Gastroesophageal sphincter (tissue), 4 donors: ENCODE results near the gene SECTM1. TPM values are rescaled to one million over a fixed set of nuclear protein-coding genes. Genes with fewer than 3 reads are reported as not detected.

Source experiments
- ATAC-seq: fragments of 150-250 bp; one replicate; pipeline ENCODE4 v1.9.1; 2016; ENCODE audit warnings: mild to moderate bottlenecking, moderate library complexity
- H3K27ac ChIP-seq, 4 donors: fragments of 200-600 bp; sonication (generic) in 3 of 4; 1 replicate in 3 of 4; 2 replicates in 1 of 4; pipeline ENCODE4 v1.5.1; 2016 to 2019
- H3K27me3 ChIP-seq: fragments of 200-600 bp; sonication (generic); one replicate; pipeline ENCODE4 v1.5.1; 2019
- H3K36me3 ChIP-seq, 2 donors: fragments of 200-600 bp; sonication (generic); one replicate each; pipeline ENCODE4 v1.5.1; 2019; ENCODE audit warnings: control low read depth in 1 of 2
- H3K4me1 ChIP-seq, 3 donors: fragments of 200-600 bp; sonication (generic); 1 replicate in 2 of 3; 2 replicates in 1 of 3; pipeline ENCODE4 v1.5.1; 2016 to 2019; ENCODE audit warnings: control low read depth in 2 of 3
- H3K4me3 ChIP-seq, 2 donors: fragments of 200-600 bp; sonication (generic); one replicate each; pipeline ENCODE4 v1.5.1; 2019; ENCODE audit warnings: mild to moderate bottlenecking in 1 of 2, moderate library complexity in 1 of 2
- H3K9me3 ChIP-seq, 3 donors: fragments of 200-600 bp; sonication (generic); one replicate each; pipeline ENCODE4 v1.5.1; 2017 to 2019; ENCODE audit warnings: control low read depth in 2 of 3
- EP300 ChIP-seq: sonication (generic); formaldehyde crosslinking; IDR thresholded peaks from one replicate; pipeline ENCODE4 v1.6.1; 2017; ENCODE audit warnings: antibody characterized with exemption, mild to moderate bottlenecking
- POLR2A ChIP-seq, 2 donors: fragments of 450-650 bp; IDR thresholded peaks; one replicate each; pipeline ENCODE4 v1.6.1; 2017; ENCODE audit warnings: antibody characterized with exemption in 2 of 2, mild to moderate bottlenecking in 2 of 2, moderate library complexity in 1 of 2
- POLR2AphosphoS5 ChIP-seq: sonication (generic); formaldehyde crosslinking; IDR thresholded peaks from one replicate; pipeline ENCODE4 v1.6.1; 2017; ENCODE audit warnings: antibody characterized with exemption
- WGBS, 2 donors: methylation state at CpG; one replicate each; pipeline ENCODE4 v1.1.5; 2018; ENCODE audit warnings: low coverage in 1 of 2; 5-methylcytosine and 5-hydroxymethylcytosine counted together
- total RNA-seq, 4 donors: library from RNA; depleted of rRNA; stranded (reverse); fragments of >200 nt; gene quantifications; one replicate each; pipeline ENCODE4 v1.1.0, GENCODE V29; 2016
- TF ChIP-seq, protein P1 (sequence below), 4 experiments: fragments of 200-600 bp in 2 of 4; fragments of 450-650 bp in 2 of 4; sonication (generic) in 1 of 4; IDR thresholded peaks; one replicate each; pipeline ENCODE4 v1.5.1; 2017 to 2019; ENCODE audit warnings: antibody characterized with exemption in 4 of 4, mild to moderate bottlenecking in 2 of 4, moderate library complexity in 2 of 4

SECTM1 gene
- total RNA-seq, 4 donors from 2014 or later, result 6.1 to 22.3 (median 17.6) TPM

DNA sequence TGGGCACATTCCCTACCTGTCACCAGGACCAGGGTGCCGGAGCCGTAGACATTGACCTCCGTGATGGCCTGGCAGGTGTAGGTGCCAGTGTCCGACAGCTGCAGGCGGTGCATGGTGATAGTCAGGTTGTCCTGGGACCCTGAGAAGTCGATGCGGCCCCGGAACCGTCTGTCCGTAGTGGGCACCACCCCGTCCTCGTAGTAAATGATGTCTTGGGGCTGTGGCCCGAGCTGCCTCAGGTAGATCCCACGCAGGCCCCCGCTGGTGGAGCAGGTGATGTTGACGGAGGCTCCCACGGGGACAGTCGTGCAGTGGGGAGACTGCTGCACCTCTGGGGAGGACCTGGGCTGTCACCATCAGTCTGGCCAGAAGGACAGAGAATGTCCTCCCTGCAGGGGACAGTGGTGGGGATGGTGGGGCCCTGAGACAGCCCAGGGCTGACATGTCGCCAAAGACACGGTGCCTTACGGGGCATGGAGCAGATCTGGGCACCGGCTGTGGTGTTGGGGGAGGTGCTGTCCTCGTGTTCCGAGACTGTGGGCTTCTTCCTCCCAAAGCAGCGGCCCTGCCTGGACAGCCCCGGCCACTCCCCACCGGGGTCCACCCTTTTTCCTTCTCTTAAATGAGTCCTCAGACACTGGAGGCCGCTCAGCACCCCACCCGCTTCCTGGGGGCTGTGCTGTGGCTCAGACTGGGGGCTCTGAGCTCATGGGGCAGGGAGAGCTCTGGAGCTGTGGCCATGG is 16.7 kb downstream of the SECTM1 start:
- no peak overlapping the region for H3K27ac ChIP-seq
- peaks cover 70% of the 10 kb centered on the region for H3K27me3 ChIP-seq
- ATAC-seq, result no peak
- H3K4me3 ChIP-seq, result peak overlapping the region in 1 of 2 donors; percentile 14
- WGBS, 2 donors, result 19 to 87% methylated on average over 3 to 4 of the region's 29 CpGs
- peaks cover 0 to 22% (median 10%) of the 10 kb centered on the region in 3 donors for H3K4me1 ChIP-seq
- TF ChIP-seq POLR2AphosphoS5, result no peak
- TF ChIP-seq, protein P1, sequence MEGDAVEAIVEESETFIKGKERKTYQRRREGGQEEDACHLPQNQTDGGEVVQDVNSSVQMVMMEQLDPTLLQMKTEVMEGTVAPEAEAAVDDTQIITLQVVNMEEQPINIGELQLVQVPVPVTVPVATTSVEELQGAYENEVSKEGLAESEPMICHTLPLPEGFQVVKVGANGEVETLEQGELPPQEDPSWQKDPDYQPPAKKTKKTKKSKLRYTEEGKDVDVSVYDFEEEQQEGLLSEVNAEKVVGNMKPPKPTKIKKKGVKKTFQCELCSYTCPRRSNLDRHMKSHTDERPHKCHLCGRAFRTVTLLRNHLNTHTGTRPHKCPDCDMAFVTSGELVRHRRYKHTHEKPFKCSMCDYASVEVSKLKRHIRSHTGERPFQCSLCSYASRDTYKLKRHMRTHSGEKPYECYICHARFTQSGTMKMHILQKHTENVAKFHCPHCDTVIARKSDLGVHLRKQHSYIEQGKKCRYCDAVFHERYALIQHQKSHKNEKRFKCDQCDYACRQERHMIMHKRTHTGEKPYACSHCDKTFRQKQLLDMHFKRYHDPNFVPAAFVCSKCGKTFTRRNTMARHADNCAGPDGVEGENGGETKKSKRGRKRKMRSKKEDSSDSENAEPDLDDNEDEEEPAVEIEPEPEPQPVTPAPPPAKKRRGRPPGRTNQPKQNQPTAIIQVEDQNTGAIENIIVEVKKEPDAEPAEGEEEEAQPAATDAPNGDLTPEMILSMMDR (IDR thresholded peaks at IDR 0.05), result no peak
- H3K9me3 ChIP-seq, result no peaks in the 10 kb centered on the region
- no peaks in the 10 kb centered on the region for H3K36me3 ChIP-seq

DNA sequence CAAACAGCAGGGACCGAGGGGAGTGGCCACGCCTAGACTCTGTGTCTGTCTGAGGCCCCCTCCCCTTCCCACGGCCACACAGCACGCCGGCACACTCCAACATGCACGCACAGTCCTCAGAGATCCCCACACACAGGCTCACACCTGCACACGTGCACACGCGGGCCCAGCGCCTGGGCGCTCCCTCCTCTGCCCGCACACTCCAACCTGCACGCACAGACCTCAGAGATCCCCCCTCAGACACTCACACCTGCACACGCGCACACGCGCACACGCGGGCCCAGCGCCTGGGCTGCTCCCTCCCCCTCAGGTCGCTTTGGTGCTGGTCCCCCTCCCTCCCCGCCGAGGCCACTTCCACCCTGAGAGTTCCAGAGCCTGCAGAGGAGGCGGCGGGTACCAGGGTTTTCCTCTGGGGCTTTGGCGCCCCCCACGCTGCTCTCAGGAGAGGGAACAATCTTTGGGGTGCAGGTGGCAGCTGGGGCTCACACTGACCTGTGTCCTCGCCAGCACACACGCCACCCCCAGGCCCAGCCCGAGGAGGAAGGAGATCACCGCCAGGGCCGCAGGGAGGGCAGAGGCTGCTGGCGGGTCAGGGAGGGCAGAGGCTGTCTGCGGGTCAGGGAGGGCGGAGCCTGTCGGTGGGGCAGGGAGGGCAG is 17.7 kb downstream of the SECTM1 start:
- no peaks in the 10 kb centered on the region for H3K36me3 ChIP-seq
- peaks cover 70% of the 10 kb centered on the region for H3K27me3 ChIP-seq
- ATAC-seq, result no peak
- no peak for TF ChIP-seq EP300
- TF ChIP-seq, protein P1 (IDR thresholded peaks at IDR 0.05), result no peak
- TF ChIP-seq POLR2A (IDR thresholded peaks at IDR 0.05), result no peak
- no peak for TF ChIP-seq POLR2AphosphoS5
- H3K9me3 ChIP-seq, result no peaks in the 10 kb centered on the region
- peak overlapping the region in 1 of 2 donors; percentile 14 for H3K4me3 ChIP-seq
- WGBS, 2 donors, result 3 to 15% methylated on average over 6 to 10 of the region's 36 CpGs
- H3K4me1 ChIP-seq, result peaks cover 0 to 12% (median 8%) of the 10 kb centered on the region in 3 donors
- H3K27ac ChIP-seq, result no peak overlapping the region

DNA sequence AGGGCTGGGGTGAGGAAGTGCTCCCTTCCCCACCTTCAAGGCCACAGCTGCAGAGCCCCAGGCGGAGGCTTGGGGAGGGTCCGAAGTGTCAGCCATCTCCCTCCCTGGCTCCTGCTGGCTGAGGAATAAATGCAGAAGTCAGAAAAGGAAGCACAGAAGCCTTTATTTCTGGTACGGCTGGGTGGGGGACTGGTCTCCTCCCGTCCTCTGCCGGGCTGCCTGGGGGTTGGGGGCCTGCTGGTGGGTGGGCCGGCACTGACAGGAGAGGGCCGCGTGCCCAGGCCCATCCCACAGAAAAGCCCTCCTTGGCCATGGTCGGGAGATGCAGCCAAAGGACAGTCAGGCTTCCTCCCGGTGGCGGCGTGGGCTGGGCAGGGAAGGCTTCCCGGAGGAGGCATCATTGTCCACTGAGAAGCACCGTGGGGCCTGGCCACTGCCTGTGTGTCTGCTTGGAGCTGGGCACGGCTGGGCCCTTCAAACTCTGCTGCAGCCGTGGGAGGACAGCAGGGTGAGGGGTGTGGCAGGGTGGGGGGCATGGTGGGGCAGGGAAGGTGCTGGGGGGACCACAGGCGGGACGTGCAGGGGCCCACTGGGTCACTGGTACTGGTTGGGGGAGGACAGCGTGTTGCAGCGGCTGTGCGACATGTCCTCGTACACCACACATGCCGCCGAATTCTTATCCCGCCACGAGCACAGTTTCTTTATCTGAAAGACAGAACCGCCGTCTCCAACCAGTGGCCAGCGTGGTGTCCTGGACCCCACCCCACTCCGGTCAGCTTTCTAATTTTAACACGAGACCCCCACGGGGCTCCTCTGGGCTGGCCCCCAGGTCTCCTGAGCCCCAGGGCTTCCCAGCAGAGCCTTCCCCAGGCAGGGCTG is 18.6 kb downstream of the SECTM1 start:
- peak overlapping the region in 1 of 2 donors; percentile 14 for H3K4me3 ChIP-seq
- H3K27me3 ChIP-seq, result peaks cover 72% of the 10 kb centered on the region
- TF ChIP-seq, protein P1 (IDR thresholded peaks at IDR 0.05), result no peak
- TF ChIP-seq POLR2AphosphoS5, result no peak
- no peak for TF ChIP-seq EP300
- no peak for TF ChIP-seq POLR2A (IDR thresholded peaks at IDR 0.05)
- no peaks in the 10 kb centered on the region for H3K36me3 ChIP-seq
- peaks cover 0 to 12% (median 8%) of the 10 kb centered on the region in 3 donors for H3K4me1 ChIP-seq
- H3K9me3 ChIP-seq, result no peaks in the 10 kb centered on the region
- no peak for ATAC-seq
- 49% methylated on average over 12 of the region's 32 CpGs; no CpG with 5 or more reads in 1 of the 2 donors for WGBS, 2 donors
- H3K27ac ChIP-seq, result no peak overlapping the region

DNA sequence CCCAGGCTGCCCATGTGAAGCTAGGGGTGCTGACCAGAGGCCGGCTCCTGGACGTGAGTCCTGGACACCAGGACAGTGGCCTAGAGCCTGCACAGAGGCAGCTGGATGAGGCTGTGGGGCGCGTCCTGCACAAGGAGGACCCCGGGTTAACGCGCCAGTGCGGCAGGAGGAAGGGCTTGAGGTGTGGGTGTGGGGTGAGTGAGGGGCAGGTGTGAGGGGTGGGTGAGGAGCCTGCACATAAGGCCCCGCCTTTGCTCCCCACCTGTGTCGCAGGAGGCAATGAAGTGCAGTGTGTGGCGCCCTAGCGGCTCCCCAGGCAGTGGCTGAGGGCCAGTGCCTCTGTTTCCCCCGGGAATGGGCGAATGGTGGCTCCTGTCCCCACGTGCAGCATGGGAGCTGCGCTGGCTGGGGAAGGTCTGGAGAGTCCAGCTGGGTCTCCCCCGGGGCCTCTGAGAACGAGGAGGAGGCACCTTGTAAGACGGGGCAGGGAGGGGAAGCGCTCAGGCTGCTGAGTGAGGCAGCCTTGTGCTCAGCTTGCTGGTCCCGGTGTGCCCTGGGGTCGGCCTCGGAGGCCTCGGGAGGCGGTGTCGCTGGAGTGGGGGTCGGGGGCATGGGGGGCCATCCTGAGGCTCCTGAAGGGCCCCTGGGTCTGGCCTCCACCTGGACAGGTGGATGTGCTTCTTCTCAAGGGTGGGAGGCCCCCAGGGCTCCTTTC is 19.4 kb downstream of the SECTM1 start:
- Histone ChIP-seq H3K4me3 (no peak overlapping the region), H3K27ac (no peak overlapping the region), H3K4me1 (peaks cover 0 to 12% (median 8%) of the 10 kb centered on the region in 3 donors), H3K9me3 (no peaks in the 10 kb centered on the region), H3K36me3 (no peaks in the 10 kb centered on the region), H3K27me3 (peaks cover 80% of the 10 kb centered on the region)
- no peak for ATAC-seq
- WGBS, 2 donors, result 100% methylated on average over 2 of the region's 27 CpGs; no CpG with 5 or more reads in 1 of the 2 donors
- TF ChIP-seq POLR2AphosphoS5, result no peak
- no peak for TF ChIP-seq EP300
- TF ChIP-seq, protein P1 (IDR thresholded peaks at IDR 0.05), result no peak
- no peak for TF ChIP-seq POLR2A (IDR thresholded peaks at IDR 0.05)
